GM12874 (cell line): Measurements from ENCODE around the gene NOS1AP.

ENCODE experiments used
- CTCF ChIP-seq: IDR thresholded peaks from 2 replicates; pipeline ENCODE4 v1.5.1; 2011; ENCODE audit warnings: low read depth, mild to moderate bottlenecking, control low read depth, low read length, moderate library complexity; ENCODE audit not compliant: insufficient read depth

The NOS1AP gene

GRCh38 chr1:162388083-162388594 is 318.6 kb downstream of the NOS1AP start:
- no peak for TF ChIP-seq CTCF

GRCh38 chr1:162388615-162389014 is 319.1 kb downstream of the NOS1AP start:
- no peak for TF ChIP-seq CTCF

- TF ChIP-seq CTCF: no peak
Measured at GRCh38 chr1:162389021-162389818, 319.7 kb downstream of the NOS1AP start.

- no peak for TF ChIP-seq CTCF
Measured at GRCh38 chr1:162389971-162390370, 320.5 kb downstream of the NOS1AP start.

GRCh38 chr1:162390396-162391185 is 321.1 kb downstream of the NOS1AP start:
- no peak for TF ChIP-seq CTCF

GRCh38 chr1:162391790-162392563 is 322.5 kb downstream of the NOS1AP start:
- TF ChIP-seq CTCF: peak; percentile 68
